LNCaP clone FGC (cell line): Measurements from ENCODE around the gene FOSL2.

Experiments
- DNase-seq: peaks from one replicate; pipeline ENCODE4 v3.0.0-alpha.2; 2011; ENCODE audit warnings: low read depth
- H3K4me3 ChIP-seq: 2 replicates; pipeline ENCODE4 v1.5.1; 2011; ENCODE audit warnings: mild to moderate bottlenecking, low read depth, low read length, control low read depth
- TF ChIP-seq, protein P1 (sequence below): IDR thresholded peaks from 2 replicates; pipeline ENCODE4 v1.5.1; 2012; ENCODE audit warnings: mild to moderate bottlenecking; ENCODE audit not compliant: control insufficient read depth, insufficient read depth; ENCODE audit errors: extremely low read depth

Gene FOSL2

DNA sequence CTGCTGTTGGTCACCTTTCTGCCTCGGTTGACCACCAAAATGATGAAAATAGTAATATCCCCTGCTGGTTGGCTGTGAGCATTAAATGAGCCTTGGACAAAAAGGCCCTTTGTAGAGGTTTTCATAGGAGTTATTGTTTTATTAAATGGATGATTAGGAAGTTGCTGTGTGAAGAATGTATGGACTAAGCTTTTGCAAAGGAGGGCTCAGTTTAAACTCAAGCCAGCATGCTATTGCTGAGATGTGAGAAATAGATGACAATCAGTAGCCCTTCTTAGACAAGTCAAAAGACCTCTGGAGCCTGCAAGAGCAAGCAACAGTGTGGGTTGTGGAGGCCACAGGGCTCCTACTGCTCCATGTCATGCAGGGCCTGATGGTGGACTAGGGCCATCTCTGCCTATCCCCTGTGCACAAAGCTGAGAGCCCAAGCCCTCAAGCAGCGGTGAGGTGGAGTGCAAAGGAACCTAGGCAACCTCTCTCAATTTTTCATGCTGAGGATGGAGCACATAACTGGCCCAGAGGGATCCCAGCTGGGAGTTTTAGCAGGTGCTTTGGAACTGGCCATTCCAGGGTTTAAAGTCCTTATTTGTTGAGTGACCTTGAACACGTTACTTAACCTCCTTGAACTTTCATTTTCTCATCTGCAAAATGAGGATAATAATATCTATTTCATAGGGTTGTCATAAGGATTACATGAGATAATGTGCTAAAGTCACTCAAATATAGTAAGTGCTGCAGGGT is 37.1 kb downstream of the FOSL2 start:
- H3K4me3 ChIP-seq: no peak overlapping the region
- TF ChIP-seq, protein P1, sequence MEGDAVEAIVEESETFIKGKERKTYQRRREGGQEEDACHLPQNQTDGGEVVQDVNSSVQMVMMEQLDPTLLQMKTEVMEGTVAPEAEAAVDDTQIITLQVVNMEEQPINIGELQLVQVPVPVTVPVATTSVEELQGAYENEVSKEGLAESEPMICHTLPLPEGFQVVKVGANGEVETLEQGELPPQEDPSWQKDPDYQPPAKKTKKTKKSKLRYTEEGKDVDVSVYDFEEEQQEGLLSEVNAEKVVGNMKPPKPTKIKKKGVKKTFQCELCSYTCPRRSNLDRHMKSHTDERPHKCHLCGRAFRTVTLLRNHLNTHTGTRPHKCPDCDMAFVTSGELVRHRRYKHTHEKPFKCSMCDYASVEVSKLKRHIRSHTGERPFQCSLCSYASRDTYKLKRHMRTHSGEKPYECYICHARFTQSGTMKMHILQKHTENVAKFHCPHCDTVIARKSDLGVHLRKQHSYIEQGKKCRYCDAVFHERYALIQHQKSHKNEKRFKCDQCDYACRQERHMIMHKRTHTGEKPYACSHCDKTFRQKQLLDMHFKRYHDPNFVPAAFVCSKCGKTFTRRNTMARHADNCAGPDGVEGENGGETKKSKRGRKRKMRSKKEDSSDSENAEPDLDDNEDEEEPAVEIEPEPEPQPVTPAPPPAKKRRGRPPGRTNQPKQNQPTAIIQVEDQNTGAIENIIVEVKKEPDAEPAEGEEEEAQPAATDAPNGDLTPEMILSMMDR: no peak
- DNase-seq: no peak

DNA sequence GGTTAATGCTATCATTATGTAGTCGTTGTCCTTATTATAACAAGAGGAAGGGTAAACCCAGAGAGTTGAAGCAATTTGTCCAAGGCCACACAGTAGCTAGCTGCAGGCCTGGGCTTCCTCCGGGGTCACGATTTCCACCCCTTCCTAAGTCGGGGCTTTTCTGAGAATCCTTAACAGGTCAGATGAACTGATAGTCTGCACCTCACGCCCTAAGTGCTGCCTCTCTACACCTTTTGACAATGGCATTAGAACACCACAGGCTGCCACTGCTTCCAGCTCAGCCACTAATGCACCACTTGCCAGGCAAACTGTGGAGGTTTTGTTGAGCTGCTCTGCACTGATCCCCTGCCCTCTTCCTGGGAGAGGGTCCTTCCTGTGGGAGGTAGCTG is 37.7 kb downstream of the FOSL2 start:
- no peak overlapping the region for H3K4me3 ChIP-seq
- TF ChIP-seq, protein P1: no peak

DNA sequence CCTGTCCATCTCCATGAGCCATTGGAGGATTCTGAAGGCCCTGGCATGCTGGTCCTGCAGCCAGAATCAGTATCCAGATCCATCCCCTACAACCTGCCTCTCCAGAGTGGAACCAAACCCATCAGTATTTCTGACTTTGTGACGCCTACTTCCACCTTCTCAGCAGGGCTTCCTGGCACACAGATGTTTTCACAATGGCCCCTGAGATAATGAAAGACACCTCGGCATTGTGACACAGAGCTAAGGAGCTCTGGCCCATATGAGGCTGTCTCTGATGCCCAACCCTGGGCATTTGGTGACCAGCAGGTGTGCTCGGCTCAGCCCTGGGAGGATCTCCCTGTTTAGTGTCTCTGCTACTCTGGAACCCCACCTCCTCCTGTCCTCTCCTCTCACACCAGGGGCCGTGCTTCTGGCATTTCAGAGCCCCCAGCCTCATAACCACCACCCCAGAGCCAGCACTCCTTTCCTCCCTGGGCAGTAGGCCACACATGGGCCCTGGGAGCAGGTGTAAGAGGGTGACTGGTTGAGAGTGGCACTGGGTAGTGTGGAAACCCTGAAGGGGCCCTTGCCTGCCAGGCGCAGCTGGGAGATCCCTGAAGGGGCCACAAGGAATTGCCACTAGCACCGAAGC is 38.2 kb downstream of the FOSL2 start:
- no peak for DNase-seq
- TF ChIP-seq, protein P1: no peak
- no peak overlapping the region for H3K4me3 ChIP-seq

More for the DNA sequence above, 37.7 kb downstream of the FOSL2 start:
- no peak for DNase-seq

DNA sequence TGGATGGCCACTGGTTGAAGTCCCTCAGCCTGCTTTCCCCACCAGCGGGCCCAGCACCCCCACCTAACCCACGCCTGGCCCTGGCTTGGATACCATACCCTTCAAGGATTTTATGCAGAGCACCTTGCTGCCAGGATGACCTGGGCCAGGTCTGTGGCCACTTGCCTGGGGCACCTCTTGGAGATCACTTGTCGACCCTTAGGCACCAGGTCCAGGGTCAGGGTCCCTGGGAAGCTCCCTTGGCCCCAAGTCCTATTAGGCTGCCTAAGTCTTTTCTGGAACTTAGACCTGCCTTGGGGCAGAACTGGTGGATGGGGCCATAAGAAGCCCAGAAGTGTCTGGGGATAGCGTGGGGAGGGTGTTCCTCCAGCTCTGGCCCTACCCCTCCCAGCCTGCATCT is 39.1 kb downstream of the FOSL2 start:
- no peak overlapping the region for H3K4me3 ChIP-seq
- no peak for DNase-seq
- TF ChIP-seq, protein P1: no peak

DNA sequence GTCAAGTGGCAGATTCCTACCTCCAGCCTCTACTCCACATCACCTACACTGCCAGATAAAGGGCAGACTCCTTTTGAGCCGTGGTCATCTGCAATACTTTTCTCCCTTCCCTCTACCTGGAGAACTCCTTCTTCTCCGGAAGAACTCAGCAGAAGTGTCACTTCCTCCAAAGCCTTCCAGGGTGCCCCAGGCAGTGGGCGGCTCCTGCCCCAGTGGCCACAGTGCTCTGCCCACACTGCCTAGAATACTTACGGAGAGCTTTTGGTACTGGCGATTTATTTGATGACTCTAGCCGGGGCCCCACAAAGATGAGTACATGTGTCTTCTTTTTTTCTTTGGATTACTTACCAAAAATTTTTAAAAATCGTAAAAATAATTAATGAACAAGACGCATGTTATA is 39.7 kb downstream of the FOSL2 start:
- TF ChIP-seq, protein P1: no peak
- no peak overlapping the region for H3K4me3 ChIP-seq
- DNase-seq: no peak

DNA sequence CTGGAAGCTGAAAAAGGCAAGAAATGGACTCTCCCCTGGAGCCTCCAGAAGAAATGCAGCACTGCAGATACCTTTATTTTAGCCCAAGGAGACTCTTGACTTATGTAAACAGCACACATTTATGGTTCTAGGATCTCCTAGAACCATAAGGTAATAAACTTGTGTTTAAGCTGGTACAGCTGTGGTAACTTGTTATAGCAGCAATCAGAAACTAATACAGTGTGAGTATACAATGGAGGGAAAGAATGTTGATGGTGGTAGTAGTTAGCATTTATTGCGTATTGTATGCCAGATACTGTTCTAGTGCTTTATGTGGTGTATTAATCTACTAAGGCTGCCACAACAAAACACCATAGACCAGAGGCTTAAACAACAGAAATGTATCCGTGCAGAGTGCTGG is 40.6 kb downstream of the FOSL2 start:
- no peak for DNase-seq
- TF ChIP-seq, protein P1: no peak
- H3K4me3 ChIP-seq: no peak overlapping the region
